Brain pericyte (primary cell): ENCODE data around the gene SLC25A31.

Experiments
- DNase-seq: peaks from one replicate; pipeline ENCODE4 v3.0.0-alpha.2; 2012; ENCODE audit warnings: low read depth, low spot score

The SLC25A31 gene

DNA sequence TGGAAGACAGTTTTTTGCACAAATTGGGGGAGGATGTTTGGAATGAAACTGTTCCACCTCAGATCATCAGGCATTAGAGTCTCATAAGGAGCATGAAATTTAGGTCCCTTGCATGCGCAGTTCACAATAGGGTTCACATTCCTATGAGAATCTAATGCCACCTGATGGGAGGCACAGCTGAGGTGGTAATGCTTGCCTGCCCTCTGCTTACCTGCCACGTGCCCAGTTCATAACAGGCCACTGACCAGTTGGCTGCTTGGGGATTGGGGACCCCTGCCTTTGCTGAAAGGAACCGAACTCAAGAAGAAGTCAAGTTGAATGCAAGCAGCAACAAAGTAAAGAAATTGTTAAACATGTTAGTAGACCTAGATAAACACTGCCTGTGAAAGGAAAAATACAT lies 47.3 kb downstream of the SLC25A31 start:
- no peak for DNase-seq

DNA sequence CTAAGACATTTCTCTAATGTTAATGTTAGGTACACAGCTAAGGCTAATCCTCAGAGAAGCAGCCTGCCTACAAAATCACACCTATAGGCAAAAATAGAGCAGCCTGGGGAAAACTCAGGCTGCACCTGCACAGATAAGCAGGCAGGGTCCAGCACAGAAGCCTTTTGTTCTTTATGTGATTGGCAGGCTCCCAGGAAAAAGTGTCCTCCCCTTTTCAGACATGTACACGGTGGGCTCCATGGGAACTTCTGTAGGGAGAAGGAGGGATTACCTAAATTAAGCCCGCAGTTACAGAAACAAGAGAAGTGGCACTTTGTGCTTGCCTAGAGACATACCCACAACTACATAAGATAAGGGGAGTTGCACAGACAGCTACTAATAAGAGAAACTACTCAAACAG lies 47.9 kb downstream of the SLC25A31 start:
- DNase-seq = no peak

DNA sequence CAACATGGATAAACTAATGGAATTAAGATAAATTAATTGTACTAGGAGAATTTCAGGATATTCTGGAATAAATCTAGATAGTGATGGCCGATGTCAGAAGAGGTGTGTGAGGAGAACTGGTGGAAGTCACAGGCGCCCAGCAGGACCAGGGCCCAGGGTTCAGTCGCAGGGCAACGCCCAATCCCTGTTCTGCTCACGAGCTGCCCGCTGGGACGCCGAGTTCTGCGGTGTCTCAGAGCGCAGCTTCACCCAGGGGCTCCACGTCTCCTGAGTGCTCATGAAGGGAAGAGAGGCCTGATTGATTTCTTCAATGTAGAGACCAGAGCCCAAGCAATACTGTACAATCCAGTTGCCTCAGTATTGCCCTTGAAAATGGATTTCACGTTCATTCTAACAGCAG lies 50.4 kb downstream of the SLC25A31 start:
- no peak for DNase-seq

DNA sequence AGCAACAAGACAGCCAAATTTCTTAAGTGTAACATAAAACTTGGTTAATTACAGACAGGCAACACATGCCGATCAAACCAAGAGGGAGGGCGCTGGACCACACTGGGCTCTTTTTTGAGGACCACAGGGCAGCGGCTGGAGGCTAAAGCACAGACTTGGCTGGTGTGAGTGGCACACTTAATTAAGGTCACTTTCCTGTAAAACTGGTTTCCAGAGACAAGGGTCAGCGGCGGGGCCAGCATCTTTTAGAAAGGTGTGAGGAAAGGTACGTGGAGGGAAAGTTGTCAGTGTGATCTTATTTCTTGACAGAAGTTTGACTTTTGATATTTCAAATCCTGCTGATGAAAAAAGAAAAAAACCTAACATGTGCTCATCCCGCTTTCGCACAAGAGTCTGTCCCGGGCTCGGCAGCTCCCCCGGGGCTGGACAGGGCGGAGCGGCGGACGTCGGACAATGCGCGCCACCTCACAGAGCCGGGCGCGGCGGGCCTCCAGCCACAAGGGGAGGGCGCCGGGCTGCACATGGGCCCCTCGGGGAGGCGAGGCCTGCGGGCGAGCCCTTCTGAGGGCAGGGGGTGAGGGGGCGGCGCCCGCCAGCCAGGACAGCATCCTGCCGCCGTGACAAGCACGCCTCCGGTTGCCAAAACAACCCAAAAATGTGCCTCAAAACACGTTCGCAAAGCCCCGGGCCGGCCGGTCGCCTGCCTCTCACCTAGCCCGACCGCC lies 51.3 kb downstream of the SLC25A31 start:
- DNase-seq = no peak

DNA sequence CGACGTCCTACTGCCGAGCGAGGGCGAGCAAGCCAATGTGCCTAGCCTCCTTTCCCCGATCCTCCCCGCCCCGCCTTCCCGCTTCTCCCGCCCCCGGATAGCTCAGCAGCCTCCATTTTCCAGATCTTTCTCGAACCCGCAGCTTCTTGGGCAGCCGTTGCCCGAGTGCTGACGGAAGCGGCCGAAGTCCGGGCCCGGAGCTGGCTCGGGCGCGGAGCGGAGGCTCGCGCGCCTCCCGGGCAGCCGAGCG lies 51.8 kb downstream of the SLC25A31 start:
- peak; percentile 36 for DNase-seq

DNA sequence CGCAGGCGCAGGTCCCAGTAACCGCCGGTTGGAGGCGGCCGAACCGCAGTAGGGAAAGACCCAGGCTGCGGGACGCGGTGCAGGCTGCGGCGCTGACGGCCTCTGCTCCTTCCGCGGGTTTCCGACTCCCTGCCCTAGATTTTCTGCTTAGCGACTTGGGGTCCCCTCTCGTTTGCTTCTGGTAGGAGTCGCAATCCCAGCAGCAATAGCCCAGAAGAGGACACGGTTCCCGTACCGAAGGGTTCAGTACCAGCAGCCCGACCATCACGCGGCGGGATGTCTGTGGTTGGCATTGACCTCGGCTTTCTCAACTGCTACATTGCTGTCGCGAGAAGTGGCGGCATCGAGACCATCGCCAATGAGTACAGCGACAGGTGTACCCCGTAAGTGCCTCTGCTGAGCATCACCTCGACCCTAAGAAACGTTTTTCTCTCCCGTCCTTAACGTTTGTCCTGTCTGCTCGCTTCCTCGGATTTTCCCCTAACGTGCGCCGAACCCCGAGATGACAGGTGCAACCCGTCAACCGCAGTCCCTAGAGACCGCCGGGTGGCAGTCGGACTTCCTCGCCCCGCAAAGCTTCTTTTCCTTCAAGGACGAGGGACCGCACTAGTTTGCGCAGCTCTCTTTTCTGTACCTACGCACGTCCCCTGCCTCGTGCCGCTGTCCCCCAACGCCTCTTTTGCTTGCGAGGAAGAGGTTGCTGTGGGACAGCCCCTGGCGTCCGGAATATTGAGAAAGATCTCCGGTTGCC lies 52.2 kb downstream of the SLC25A31 start, which contains the start of gene HSPA4L:
TSS of gene HSPA4L (plus strand) at position 48 of the 751 bp plus-strand sequence. CDS start at position 277, 229 bp downstream.
- DNase-seq = no peak

DNA sequence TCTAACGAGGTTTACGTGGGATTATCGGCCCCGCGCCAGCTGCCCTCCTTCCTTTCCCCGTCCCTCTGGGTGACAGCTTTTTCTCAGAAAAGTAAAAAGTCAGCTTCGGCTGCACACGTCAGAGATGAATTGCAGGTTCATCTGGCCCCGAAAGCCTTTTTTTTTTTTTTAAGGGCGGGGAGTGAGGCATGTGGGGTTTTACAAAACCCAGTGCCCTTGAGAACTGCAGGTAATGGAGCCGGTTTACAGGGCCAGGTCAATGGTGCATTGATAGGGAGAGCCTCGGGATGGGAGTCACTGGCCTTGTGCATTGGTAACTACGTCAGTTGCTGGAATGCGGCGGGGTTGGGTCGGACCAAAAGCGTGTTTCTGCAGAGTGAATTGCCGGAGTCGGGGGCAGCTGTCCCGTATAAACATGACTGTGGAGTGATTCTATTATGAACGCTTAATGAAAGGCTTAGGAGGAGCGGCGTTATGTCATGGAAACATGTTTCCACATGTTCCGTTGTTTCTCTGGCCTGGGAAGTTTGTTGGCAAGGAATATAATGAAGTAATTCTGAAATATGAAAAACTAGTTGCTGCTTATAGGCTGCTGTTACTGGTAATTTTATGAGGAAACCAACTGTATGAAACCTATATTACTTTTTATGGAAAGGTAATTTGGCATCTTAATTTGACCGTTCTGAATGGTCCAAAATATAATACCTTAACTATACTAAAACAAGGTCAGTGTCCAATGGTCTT lies 53.0 kb downstream of the SLC25A31 start:
- DNase-seq = no peak

DNA sequence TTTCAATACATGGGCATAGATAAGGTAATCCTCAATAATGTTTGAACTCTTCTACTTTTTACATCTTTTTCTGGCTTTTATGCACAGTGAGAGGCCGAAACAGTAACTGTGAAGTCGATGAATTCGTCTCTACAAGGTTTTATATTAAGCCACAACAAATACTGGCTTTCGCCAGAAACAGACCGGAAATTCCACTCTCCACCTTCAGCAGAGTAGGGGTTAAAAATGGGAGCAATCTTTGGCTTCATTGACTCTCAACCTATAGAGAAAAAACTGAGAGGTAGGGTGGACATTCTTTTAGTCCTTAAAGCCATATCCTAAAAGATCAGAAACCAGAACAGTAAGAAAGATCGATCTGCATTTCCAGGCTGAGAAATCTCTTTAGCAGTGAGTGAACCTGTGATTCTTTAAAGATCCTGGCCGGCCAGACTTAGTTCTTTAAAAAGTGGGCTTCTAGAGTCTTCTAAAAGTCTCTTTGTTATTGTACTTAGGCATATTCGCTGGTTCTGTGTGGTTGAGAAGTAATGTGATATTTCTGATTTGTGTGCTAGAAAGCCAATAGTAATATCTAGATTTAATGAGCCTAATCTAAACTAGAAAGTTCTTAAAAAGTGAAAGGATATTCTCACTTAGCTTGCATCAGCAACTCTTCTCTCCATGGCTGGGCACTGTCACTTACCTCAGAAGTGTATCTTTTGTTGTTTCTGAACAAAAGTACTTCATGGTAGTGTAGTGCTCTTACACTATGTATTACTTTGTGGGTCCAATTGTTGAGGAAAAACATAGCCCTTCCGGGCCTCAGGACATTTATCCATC lies 54.0 kb downstream of the SLC25A31 start:
- DNase-seq = no peak

DNA sequence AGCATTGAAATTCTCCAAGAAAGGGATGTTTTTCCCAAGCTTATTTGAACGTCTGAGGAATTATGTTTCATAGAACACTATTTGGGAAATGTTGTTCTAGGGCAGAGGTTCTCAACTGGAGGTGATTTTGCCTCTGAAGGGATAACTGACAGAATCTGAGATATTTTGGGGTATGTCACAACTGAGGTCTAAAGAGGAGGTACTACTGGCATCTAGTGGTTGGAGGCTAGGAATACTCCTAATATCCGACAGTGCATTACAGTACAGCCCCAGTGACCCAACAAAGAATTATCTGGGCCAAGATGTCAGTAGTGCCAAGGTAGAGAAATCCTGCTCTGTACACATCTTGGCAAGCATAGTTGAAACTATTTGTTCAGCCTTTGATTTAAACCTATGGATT lies 58.3 kb downstream of the SLC25A31 start:
- no peak for DNase-seq

DNA sequence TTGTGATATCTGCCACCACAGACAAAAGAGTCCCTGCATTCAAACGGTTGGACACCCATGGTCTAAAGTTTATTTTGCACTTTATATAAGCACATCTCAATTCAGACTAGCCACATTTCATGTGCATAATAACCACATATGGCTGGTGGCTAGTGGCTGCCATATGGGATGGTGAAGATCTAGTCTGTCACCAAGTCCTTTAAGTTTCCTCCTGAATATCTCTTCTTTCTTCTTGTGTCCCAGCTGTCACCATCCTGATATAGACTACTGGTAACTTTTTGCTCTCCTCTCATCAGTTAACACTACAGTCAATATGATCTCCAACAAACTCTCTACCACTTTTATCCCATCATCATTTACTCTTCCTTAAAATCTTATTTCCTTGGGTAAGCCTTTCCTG lies 61.2 kb downstream of the SLC25A31 start:
- no peak for DNase-seq

DNA sequence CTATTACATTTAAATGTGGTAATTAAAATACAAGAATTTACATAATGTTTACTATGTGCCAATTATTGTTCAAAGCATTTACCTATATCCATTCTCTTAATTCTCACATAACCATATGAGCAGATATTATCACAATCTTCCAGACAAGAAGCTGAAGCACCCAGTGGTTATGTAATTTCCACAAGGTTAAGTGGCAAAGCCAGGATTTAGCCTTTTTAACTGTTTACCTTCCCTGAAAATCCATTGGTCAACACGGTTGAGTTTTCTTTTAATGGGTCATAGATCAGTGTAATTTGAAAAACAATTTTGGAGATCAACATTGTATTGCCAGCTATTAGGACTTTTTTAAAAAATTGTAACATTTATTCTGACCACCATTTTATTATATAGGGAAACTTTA lies 63.3 kb downstream of the SLC25A31 start:
- no peak for DNase-seq

DNA sequence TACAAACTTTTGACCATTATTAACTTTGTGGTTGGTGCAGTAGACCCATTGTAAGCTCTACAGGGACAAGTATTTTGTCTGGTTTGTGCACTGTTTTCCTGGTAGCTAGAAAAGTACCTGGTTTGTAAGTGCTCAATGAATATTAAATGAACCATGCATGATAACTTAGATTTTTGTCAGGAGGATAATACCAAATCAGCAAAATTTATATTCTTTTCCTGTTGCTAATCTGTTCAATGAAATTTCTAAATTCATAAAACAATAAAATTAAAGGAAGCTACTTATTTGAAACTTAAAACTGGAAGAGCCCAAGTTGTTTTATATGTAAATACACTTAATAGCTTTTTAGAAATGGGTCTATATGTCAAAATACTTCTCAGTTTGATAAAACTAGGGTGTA lies 69.5 kb downstream of the SLC25A31 start:
- DNase-seq = no peak

DNA sequence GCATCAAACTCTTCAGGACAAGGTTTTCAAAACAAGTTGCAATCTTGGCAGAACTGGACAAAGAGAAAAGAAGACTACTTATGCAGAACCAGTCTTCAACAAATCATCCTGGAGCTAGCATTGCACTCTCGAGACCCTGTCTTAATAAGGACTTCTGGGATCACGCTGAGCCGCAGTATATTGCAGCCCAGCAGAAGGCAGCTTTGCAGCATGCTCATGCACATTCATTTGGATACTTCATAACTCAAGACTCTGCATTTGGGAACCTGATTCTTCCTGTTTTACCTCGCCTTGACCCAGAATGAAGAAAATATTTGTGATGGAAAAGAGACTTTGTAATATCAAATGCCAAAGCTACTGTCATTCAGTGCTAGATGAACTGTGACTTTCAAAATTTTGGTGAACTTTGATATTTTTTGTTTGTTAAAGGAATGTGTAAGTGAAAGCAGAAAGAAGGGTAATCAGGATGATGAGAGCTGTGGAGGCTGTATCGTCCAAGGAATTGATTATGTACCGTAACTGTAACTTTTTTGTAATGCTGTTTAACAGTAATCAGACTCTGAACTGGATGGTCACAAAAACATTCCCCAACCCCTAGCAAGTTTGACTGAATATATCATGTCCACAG lies 79.1 kb downstream of the SLC25A31 start:
- DNase-seq = peak; percentile 1

DNA sequence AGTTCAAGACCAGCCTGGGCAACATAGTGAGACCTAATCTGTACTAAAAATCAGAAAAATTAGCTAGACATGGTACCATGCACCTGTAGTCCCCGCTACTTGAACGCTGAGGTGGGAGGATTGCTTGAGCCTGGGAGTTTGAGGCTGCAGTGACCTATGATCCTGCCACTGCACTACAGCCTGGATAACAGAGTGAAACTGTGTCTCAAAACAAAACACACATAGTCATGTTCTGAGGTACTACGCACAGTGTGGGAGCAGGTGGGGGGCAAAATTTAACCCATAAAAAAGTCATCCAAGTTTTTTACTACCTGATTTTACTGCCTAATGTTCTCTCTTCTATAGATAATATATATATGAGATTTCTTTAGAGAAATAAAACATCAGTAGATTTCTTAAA lies 80.4 kb downstream of the SLC25A31 start:
- no peak for DNase-seq

DNA sequence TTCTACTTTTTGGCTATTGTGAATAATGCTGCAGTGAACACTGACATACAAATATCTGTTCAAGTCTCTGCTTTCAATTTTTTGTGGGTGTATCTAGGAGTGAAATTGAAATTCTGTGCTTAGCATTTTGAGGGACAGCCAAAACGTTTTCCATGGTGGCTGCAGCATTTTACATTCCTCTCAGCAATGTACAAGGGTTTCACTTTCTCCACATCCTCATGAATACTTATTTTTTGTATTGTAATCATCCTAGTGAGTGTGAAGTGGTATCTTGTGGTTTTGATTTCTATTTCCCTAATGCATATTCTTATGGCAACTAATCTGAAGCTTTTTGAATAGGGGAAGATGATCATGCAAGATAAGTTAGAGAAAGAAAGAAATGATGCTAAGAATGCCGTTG lies 92.2 kb downstream of the SLC25A31 start:
- no peak for DNase-seq
